ENCODE data around the gene LSR.
"Not testable (repeated sequence)": the region's sequence is repeated elsewhere in the genome, so short reads cannot be mapped to it uniquely, and the experiment has no call there.

Gene LSR

DNA sequence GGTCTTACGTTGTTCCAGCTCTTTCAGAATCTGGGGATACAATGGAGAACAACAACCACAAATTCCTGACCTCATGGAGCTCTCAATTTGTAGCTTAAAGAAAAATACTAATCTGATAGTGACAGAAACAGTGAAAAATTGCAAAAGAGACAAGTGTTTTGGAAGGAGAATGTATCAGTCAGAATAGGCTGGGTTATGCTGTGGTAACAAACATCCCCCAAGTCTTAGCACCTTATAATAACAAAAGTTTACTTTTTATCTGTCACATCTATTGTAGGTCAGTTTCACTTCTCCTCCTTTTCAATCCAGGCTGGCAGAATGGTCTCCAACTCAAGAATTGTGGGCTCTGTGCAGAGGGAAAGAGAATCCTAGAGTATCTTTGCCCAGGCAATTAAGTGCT, 29.8 kb upstream of the LSR start:
- DNase-seq = no peak

DNA sequence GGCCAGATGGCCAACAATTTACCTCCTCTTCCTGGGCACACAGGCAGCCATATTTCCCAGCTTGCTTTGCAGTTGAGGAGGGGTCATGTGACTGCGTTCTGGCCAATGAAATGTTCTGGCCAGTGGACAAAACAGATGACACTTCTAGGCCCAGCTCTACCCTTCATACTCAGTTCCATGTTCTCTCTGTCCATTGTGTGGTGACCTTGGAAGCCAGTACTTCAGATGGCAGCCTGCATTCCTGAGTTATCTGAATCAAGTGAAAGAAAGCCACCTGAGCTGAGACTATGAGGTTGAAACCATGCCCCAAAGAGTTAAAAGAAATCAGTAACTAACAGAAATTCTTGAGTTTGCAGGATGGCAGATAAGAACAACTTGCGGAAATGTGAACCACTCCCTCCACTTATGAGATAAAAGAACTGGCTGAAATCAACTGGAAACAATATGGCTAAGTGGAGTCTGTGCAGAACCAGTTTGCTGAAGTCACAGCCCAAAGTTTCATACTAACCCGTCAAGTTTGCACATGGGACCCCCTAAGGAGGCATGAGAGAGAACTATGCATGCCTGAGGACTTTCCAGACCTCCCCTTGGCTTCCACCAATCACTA, 28.4 kb upstream of the LSR start:
- DNase-seq = no peak

DNA sequence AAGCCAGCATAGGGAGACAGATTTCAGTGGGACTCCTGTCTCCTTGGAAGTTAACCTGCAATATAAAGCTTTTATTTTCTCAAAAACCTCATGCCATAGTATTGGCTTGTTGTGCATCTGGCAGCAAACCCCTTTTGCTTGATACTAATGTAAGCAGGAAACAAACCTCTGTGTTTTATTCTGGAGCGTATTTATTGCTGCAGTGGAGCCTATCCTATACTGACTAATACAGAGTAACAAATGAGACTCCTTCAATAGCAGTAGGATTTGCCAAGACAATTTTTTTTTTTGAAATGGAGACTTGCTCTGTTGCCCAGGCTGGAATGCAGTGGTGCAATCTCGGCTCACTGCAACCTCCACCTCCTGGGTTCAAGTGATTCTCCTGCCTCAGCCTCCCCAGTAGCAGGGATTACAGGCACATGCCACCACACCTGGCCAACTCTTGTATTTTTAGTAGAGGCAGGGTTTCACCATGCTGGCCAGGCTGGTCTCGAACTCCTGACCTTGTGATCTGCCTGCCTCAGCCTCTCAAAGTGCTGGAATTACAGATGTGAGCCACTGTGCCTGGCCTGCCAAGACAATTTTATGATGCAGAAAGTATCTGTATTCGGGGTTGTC, 27.7 kb upstream of the LSR start:
- not testable (repeated sequence) for DNase-seq

DNA sequence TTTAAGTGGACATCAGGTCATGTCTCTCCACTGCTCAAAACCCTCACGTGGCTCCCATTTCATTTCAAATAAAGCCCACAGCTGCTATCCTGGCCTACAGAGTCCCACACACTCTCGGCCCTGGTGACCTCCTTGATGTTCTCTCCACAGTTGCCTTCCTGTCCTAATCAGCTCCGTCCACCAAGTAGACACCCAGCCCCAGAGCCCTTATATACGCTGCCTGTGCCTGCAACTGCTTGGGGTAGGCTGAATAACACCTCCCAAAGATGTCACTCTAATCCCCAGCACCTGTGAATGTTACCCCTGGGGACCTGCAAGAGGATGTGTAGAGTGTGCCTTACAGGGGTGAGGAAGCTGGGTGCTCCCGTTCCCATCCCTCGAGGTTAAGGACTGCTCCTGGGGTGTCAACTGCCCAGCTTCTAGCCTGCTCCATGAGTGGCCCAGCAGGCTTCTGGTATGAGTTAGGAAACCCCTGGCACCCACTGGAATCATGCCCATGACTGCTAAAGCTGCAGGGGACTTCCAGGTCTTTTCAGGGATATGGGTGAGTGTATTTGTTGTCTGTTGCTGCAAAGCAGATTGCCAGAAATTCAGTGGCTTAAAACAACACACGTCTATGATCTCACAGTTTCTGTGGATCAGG, 26.3 kb upstream of the LSR start:
- no peak for DNase-seq

DNA sequence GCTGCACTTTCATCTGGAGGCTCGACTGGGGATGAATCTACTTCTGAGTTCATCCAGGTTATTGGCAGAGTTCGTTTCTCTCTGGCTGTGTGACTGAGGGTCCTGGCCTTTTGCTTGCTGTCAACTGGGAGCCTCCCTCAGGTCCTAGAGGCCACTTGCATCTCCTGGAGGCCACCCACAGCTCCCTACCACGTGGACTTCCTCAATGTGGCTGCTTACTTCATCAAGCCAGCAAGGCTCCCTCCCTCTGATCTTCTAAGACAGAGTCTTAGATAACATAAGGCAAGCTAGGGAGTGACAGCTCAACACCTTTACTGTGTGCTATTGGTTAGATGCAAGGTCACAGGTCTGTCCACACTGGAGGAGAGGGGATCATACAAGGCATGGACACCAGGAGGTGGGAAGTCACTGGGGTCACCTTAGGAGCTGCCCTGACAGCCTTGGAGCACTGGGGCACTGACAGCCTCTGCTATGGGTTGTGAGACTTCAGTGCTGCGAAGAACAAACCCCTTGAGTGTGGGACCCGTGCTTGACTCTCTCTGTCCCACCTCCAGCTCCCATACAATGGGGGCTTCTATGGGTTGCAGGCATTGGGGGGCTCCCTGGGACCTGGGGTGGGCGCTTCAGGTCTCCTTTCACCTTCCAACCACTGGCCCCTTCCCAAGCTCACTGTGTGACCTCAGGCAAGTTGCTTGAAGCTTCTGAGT, 25.6 kb upstream of the LSR start:
- DNase-seq = no peak

DNA sequence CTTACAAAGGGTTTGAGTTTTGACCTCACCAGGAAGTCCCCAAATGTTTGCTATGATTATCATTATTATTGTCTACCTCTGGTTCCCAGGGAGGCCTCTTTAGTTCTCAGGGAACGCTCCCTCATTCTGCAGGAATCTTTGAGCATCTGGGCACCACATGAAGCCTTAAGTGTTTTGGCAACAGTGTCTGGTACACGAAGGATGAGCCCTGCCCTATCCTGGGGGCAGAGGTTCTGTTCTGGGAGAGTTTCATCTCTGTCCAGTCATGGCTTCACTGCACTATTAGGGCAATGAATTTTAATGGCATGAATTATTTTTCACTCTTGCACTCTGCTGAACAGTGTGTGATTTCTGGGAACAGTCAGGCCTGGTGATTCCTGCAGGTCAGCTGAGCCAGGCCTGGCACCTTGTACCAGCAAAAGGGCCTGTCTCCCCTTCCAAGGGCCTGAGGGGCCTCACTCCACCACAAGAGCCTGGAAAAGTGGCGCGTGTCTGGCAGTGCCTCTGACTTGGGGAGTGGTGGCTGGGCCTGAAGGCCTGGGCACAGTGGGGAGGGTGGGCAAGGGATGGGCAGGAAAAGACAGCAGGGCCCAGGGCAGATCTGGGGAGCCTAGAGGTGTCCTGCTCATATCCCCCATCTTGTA, 24.8 kb upstream of the LSR start:
- DNase-seq = no peak

DNA sequence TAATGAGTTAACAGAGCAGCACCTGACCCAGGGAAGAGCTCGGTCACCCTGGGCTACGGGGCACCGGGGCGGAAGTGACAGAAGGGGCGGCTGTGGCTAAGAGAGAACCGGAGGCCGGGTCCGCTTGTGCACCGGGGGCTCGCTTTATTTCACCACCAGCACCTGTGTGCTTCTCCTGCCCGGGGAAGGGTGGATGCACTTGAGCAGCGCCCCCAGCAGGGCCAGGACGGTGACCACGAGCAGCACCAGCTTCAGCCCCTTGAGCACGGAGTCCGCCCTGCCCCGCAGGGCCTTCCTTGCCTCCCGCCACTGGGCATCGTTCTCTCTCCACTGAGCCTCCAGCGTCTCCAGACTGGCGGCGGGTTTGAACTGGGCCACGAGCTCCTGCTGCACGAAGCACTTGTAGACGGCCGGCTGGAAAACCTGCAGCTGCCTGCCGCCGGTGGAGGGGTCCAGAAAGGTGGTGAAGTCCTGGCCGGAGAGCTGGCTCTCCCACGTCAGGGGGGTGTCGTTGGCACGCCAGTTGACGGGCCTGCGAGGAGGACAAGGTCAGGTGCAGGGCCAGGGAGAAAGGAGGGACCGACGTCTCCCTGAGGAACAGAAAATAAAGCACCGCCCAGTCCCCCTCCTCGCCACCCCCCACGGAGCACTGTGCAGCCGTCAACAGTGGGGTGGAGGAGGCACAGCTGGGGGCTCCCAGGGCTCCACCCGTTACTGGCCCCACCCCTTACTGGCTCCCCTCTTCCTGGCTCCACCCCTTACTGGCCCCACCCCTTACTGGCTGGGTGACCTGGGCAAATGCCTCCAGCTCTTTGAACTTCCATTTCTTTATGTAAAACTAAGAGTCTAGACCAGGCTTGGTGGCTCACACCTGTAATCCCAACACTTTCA, 23.9 kb upstream of the LSR start:
- no peak for DNase-seq

DNA sequence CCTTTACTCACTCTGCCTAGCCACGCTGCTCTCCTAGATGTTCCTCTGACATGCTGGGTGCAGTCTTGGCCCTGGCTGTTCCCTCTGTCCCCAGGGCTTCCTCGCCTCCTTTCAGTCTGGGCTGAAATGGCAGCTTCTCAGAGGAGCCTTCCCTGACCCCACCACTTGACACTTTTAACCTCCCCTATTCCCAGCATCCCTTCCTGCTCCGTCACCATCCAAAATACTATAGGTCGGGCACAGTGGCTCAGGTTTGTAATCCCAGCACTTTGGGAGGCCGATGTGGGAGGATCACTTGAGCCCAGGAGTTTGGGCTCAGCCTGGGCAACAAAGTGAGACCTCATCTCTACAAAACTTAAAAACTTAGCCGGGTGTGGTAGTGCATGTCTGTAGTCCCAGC, 22.9 kb upstream of the LSR start:
- DNase-seq = no peak

DNA sequence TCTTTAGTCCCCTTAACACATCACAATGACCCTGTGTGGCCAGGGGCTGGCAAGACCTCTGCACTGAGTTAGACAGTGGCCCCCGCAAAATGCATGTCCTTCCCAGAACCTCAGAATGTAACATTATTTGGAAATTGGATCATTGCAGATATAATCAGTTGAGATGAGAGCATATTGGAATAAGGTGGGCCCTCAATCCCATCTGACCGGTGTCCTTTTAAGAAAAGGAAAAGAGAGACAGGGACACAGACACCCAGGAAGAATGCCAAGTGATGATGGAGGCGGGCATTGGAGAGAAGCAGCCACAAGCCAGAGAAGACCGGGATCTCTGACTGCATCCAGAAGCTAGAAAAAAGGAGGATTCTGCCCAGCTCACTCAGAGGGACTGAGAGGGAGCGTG, 22.1 kb upstream of the LSR start:
- DNase-seq = no peak

DNA sequence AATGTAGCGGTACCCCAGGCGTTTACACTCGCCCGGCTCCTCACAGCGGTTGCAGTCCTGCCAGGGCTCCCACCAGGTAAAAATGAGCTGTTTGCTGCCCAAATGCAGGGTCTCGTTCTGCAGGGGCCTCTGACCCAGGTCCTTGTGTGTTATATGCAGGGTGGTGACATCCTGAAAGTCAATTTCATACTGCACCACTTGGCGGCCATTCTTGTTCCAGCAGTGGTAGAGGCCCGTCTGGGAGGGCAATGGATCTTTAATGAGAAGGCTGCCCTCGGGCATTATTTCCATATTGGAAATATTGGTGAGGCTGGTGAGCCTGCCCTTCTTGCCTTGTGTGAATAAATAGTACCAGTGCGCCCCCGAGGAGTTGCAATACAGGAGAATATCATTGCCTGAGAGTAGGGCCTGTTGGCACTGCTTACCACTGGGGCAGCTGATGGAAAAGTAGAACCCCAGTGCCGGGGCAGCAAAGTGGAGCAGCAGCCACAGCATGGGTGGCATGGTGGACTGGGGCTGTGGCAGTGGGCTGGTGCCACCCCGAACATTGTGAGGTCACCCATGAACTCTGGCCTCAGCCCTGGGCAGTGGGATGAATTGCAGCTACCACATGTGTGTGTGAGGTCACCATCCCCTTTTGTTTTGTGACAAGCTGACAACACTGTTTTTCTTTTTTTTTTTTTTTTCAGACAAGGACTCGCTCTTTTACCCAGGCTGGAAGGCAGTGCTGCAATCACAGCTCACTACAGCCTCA, 20.4 kb upstream of the LSR start, which contains the start of gene FAM187B:
TSS of gene FAM187B (minus strand) at position 563 of the 754 bp plus-strand sequence. CDS start at position 504, 59 bp downstream.
- no peak for DNase-seq

DNA sequence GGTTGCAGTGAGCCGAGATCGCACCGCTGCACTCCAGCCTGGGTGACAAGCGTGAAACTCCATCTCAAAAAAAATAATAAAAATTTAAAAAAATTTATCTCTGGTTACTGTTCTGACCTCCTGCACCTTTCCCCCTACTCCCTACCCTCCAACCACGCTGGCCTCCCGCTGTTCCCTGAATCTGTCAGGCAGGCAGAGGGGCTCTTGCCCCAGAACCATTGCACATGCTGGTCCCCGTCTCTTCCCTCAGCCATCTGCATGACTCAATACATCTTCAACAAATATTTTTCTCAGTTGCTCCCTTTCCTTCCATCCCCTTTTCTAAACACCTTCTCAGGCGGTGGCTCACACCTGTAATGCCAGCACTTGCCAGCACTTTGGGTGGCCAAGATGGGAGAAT, 19.2 kb upstream of the LSR start:
- no peak for DNase-seq

DNA sequence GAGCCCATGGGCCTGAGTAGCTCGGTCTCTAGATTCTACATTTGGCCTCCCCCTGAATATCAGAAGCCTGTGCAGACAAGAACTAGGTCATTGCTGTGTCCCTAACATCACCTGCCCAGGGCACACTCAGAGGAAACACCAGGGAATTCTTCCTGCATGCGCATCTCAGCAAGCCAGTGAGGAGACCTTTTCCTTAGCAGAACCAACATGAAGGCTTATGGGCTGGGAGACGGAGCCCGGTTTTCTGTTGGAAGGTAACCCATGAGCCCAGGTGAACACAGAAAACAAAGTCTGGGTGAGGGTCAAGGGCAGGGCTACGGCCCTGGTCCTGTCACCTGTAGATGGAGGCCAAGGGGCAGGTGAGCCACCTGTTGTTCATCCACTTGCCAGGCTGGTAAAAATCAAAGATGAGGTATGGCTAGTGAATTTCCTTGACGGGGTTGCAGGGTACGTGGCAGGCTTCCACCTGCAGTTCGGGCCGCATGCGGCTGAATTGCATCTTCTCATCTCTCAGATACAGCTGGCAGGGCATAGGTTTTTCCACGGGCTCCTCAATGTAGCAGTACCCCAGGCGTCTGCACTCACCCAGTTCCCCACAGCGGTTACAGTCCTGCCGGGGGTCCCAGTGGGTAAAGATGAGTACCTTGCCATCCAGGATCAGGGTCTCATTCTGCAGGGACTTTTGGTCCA, 16.7 kb upstream of the LSR start:
- no peak for DNase-seq

DNA sequence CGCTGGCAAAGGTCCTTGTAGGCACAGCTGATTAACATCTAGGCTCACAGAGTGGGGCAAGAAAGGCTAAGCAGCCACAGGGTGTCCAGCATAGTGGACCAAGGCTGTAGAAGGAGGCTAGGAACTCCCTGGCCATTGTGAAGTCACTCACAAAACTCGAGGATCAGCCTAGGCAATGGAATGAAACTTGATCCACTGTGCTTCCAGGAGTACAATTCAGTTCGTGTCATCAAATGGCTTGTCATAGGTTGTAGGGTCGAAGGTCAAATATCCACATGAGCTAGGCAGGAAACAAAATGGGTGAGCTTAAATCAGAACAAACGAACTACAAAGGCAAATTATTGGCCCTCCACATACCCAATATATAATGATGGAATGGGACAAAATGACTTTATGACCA, 15.9 kb upstream of the LSR start:
- DNase-seq = no peak

DNA sequence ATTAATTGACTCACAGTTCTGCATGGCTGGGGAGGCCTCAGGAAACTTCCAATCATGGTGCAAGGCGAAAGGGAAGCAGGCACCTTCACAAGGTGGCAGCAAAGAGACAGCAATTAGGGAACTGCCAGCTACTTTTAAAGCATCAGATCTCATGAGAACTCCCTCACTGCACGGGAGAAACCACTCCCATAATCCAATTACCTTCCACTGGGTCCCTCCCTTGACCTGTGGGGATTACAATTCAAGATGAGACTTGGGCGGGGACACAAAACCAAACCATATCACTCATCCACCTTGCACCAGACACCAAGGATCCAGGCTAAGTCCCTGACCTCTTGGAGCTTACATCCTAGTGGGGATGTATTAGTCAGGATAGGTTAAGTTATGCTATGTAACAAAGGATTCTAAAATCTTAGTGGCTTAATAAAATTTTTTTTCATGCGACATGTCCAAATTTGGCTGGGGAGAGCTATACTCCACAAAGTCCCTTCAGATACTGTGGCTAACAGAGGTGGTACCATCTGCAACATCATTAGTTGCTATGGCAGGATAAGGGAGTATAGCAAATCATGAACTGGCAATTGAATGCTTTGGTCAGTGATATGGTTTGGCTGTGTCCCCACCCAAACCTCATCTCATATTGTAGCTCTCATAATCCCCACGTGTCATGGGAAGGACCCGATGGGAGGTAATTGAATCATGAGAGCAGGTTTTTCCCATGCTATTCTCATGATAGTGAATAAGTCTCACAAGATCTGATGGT, 12.0 kb upstream of the LSR start:
- DNase-seq = no peak

DNA sequence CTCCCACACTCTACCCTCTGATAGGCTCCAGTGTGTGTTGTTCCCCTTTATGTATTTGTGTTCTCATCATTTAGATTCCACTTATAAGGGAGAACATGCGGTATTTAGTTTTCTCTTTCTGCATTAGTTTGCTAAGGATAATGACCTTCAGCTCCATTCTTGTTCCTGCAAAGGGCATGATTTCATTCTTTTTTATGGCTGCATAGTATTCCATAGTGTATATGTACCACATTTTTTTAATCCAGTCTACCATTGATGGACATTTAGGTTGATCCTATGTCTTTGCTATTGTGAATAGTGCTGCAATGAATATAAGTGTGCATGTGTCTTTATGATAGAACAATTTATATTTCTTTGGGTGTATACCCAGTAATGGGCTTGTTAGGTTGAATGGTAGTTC, 9.2 kb upstream of the LSR start:
- not testable (repeated sequence) for DNase-seq

DNA sequence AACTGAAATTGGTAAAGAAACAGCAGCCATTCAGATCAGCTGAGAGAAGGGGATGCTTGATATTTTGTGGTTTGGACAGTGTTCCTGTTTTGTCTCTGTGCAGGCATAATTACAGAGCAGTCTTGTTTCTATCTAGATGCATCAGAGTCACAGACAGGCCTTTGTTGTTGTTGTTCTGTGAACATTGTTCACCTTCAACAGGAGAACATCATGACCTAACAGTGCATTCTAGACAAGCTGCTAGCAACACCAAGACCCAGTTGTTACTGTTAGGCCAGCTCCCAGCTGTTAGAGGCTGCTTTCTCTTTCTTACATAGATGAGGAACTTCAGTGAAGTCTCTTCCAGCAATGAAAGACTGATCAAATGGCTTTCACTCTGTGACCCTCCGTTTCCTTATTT, 8.5 kb upstream of the LSR start:
- DNase-seq = no peak

DNA sequence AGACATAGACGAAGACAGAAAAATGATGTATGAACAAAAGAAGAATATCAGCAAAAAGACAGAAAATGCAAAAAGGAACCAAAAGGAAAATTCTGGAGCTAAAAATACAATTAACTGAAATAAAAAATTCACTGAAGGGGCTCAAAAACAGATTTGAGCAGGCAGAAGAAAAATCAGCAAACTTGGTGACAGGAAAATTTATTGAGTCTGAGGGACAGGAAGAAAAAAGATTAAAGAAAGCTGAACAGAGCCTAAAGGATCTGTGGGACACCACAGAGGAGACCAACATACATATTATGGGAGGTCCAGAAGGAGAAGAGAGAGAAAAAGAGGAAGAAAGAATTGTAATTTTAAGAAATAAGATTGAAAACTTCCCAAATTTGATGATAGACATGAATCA, 7.4 kb upstream of the LSR start:
- no peak for DNase-seq

DNA sequence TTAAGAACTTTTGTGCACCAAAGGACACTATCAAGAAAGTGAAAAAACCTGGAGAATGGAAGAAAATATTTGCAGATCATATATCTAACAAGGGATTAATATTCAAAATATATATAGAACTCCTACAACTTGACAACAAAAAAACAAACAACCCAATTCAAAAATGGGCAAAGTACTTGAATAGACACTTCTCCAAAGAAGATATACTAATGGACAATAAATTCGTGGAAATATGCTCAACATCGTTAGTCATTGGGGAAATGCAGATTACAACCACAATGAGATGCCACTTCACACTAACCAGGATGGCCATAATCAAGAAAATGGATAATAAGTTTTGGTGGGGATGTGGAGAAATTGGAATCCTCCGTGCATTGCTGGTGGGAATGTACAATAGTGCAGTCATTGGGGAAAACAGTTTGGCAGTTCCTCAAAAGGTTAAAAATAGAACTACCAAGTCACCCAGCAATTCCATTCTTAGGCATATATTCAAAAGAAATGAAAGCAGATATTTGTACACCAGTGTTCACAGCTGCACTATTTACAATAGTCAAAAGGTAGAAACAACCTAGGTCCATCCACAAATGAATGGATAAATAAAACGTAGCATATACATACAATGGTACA, 2.2 kb upstream of the LSR start:
- DNase-seq = no peak

DNA sequence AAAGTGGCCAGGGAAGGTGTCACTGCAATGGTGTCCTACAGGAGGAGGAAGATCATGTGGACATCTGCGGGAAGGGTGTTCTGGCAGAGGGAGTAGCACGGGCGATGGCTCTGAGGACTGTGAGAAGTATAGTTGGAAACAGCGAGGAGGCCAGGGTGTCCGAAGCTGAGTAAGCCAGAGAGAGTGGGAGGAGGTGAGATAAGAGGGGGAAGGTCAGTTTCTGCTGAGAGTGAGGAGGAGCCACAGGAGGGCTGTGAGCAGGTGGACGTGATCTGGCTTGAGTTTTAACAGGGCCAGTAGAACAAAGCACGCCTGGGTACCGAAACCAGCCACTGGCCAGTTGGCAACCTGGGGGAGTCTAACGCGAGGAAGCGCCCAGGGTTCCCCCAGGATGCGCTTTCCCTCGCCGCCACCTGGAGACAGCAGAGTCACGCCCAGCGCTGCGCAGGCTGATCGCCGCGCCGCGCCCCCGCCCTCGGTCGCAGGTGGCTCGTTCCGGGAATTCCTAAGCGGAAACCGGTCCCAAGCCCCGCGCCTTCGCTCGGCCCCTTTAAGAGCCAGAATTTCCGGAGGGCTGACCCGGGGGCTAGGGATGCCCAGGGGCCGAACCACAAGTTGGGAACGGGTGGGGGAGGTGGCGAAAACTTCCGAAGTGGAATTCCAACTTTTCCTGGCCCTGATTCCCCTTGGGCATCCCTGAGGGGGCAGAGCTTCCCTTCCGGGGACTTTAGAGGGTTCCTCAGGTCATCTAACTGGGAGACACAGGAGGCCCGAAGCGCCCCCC, 1.1 kb upstream of the LSR start:
- DNase-seq = peak; percentile 42
